Activated CD4-positive, alpha-beta memory T cell treated with anti-CD3 and anti-CD28 coated beads for 36 hours (primary cell): ENCODE data around the gene GHSR. TPM values are rescaled to one million over a fixed set of nuclear protein-coding genes. Genes with fewer than 3 reads are reported as not detected.

Source experiments
- CTCF ChIA-PET: fragments of 350-600 bp; sonication (Branson Sonifier 250); formaldehyde crosslinking; loops from one replicate; lab custom pipeline; 2021; ENCODE audit warnings: antibody characterized with exemption, inconsistent platforms; lab: Charles Lee
- POLR2A ChIA-PET: fragments of 350-600 bp; sonication (Branson Sonifier 250); formaldehyde crosslinking; loops from one replicate; lab custom pipeline; 2021; ENCODE audit warnings: antibody characterized with exemption; lab: Charles Lee
- DNase-seq: peaks from one replicate; pipeline ENCODE4 v3.0.0-alpha.2; 2020
- H3K27ac Mint-ChIP-seq: one replicate; pipeline ENCODE4 v1.8.0; 2021; ENCODE audit warnings: mixed read lengths
- H3K27me3 Mint-ChIP-seq: one replicate; pipeline ENCODE4 v1.8.0; 2021; ENCODE audit warnings: mixed read lengths
- H3K36me3 Mint-ChIP-seq: one replicate; pipeline ENCODE4 v1.8.0; 2021; ENCODE audit warnings: mixed read lengths
- H3K4me1 Mint-ChIP-seq: one replicate; pipeline ENCODE4 v1.8.0; 2021; ENCODE audit warnings: low read depth, mixed read lengths
- H3K4me3 Mint-ChIP-seq: one replicate; pipeline ENCODE4 v1.8.0; 2021; ENCODE audit warnings: mild to moderate bottlenecking, mixed read lengths
- H3K9me3 Mint-ChIP-seq: one replicate; pipeline ENCODE4 v1.8.0; 2021; ENCODE audit warnings: mixed read lengths
- intact Hi-C: fragments of 100-400 bp; cut with micrococcal nuclease; formaldehyde crosslinking; loops from one replicate; pipeline ENCODE4 v1.15.1; 2023
- total RNA-seq, 2 experiments: library from RNA; stranded (reverse); gene quantifications; one replicate each; pipeline ENCODE4 v1.2.3, GENCODE V29; 2021

GHSR gene
- total RNA-seq, 2 experiments from 2014 or later: not detected

- no peaks in the 10 kb centered on the region for H3K36me3 Mint-ChIP-seq
- no peaks in the 10 kb centered on the region for H3K9me3 Mint-ChIP-seq
- intact Hi-C loops: no loop called here
- CTCF ChIA-PET: no interaction called here
- no peak for DNase-seq
- no peak overlapping the region for H3K4me3 Mint-ChIP-seq
- POLR2A ChIA-PET: no interaction called here
- H3K4me1 Mint-ChIP-seq: no peaks in the 10 kb centered on the region
- peaks cover 10% of the 10 kb centered on the region for H3K27me3 Mint-ChIP-seq
- H3K27ac Mint-ChIP-seq: no peak overlapping the region
Measured at GRCh38 chr3:172411478-172411947, 36.7 kb downstream of the GHSR start.

GRCh38 chr3:172410702-172411477 is 37.4 kb downstream of the GHSR start:
- intact Hi-C loops: no loop called here
- Mint-ChIP-seq H3K27me3 (peaks cover 10% of the 10 kb centered on the region), H3K4me1 (no peaks in the 10 kb centered on the region), H3K9me3 (no peaks in the 10 kb centered on the region), H3K36me3 (no peaks in the 10 kb centered on the region), H3K27ac (no peak overlapping the region), H3K4me3 (no peak overlapping the region)
- DNase-seq: no peak
- POLR2A ChIA-PET: no interaction called here
- CTCF ChIA-PET: no interaction called here

GRCh38 chr3:172407872-172408271 is 40.4 kb downstream of the GHSR start:
- POLR2A ChIA-PET: no interaction called here
- Mint-ChIP-seq H3K27me3 (no peaks in the 10 kb centered on the region), H3K9me3 (no peaks in the 10 kb centered on the region), H3K27ac (no peak overlapping the region), H3K4me3 (no peak overlapping the region), H3K36me3 (no peaks in the 10 kb centered on the region), H3K4me1 (no peaks in the 10 kb centered on the region)
- intact Hi-C loops: no loop called here
- no peak for DNase-seq
- CTCF ChIA-PET: no interaction called here

- H3K9me3 Mint-ChIP-seq: no peaks in the 10 kb centered on the region
- no peak for DNase-seq
- intact Hi-C loops: no loop called here
- peaks cover 7% of the 10 kb centered on the region for H3K36me3 Mint-ChIP-seq
- no peaks in the 10 kb centered on the region for H3K27me3 Mint-ChIP-seq
- no peak overlapping the region for H3K4me3 Mint-ChIP-seq
- POLR2A ChIA-PET: no interaction called here
- H3K27ac Mint-ChIP-seq: no peak overlapping the region
- no peaks in the 10 kb centered on the region for H3K4me1 Mint-ChIP-seq
- CTCF ChIA-PET: interaction anchor here (1.0 kb wide), 1 partner anchor 190 kb away, joined by 3 read pairs; no protein-coding TSS in a partner anchor
Measured at GRCh38 chr3:172405914-172406313, 42.3 kb downstream of the GHSR start.

GRCh38 chr3:172404237-172404962 is 43.9 kb downstream of the GHSR start:
- no peak for DNase-seq
- ChIA-PET CTCF (no interaction called here), POLR2A (no interaction called here)
- Mint-ChIP-seq H3K36me3 (peaks cover 13% of the 10 kb centered on the region), H3K27ac (no peak overlapping the region), H3K4me1 (no peaks in the 10 kb centered on the region), H3K27me3 (no peaks in the 10 kb centered on the region), H3K9me3 (no peaks in the 10 kb centered on the region), H3K4me3 (no peak overlapping the region)
- intact Hi-C loops: no loop called here

- H3K36me3 Mint-ChIP-seq: peaks cover 15% of the 10 kb centered on the region
- H3K9me3 Mint-ChIP-seq: no peaks in the 10 kb centered on the region
- no peak for DNase-seq
- no peak overlapping the region for H3K4me3 Mint-ChIP-seq
- H3K4me1 Mint-ChIP-seq: no peaks in the 10 kb centered on the region
- ChIA-PET POLR2A (no interaction called here), CTCF (no interaction called here)
- no peak overlapping the region for H3K27ac Mint-ChIP-seq
- H3K27me3 Mint-ChIP-seq: no peaks in the 10 kb centered on the region
- intact Hi-C loops: no loop called here
Measured at GRCh38 chr3:172402892-172403643, 45.2 kb downstream of the GHSR start.

GRCh38 chr3:172402090-172402489 is 46.2 kb downstream of the GHSR start:
- Mint-ChIP-seq H3K27me3 (no peaks in the 10 kb centered on the region), H3K9me3 (no peaks in the 10 kb centered on the region), H3K36me3 (peaks cover 15% of the 10 kb centered on the region), H3K27ac (no peak overlapping the region), H3K4me1 (no peaks in the 10 kb centered on the region), H3K4me3 (no peak overlapping the region)
- DNase-seq: no peak
- ChIA-PET POLR2A (no interaction called here), CTCF (no interaction called here)
- intact Hi-C loops: no loop called here

- H3K4me3 Mint-ChIP-seq: no peak overlapping the region
- no peaks in the 10 kb centered on the region for H3K4me1 Mint-ChIP-seq
- intact Hi-C loops: no loop called here
- no peaks in the 10 kb centered on the region for H3K9me3 Mint-ChIP-seq
- POLR2A ChIA-PET: no interaction called here
- no peak for DNase-seq
- H3K27ac Mint-ChIP-seq: no peak overlapping the region
- no peaks in the 10 kb centered on the region for H3K27me3 Mint-ChIP-seq
- peaks cover 16% of the 10 kb centered on the region for H3K36me3 Mint-ChIP-seq
- CTCF ChIA-PET: interaction anchor here (0.6 kb wide), 1 partner anchor 240 kb away, joined by 3 read pairs; no protein-coding TSS in a partner anchor
Measured at GRCh38 chr3:172398484-172398883, 49.8 kb downstream of the GHSR start.

GRCh38 chr3:172397716-172398405 is 50.4 kb downstream of the GHSR start:
- H3K4me3 Mint-ChIP-seq: no peak overlapping the region
- intact Hi-C loops: no loop called here
- H3K4me1 Mint-ChIP-seq: no peaks in the 10 kb centered on the region
- peaks cover 19% of the 10 kb centered on the region for H3K36me3 Mint-ChIP-seq
- no peak overlapping the region for H3K27ac Mint-ChIP-seq
- ChIA-PET CTCF (interaction anchor here (0.6 kb wide), 1 partner anchor 240 kb away, joined by 3 read pairs; no protein-coding TSS in a partner anchor), POLR2A (no interaction called here)
- H3K27me3 Mint-ChIP-seq: no peaks in the 10 kb centered on the region
- DNase-seq: no peak
- H3K9me3 Mint-ChIP-seq: no peaks in the 10 kb centered on the region

- Mint-ChIP-seq H3K9me3 (no peaks in the 10 kb centered on the region), H3K36me3 (peaks cover 19% of the 10 kb centered on the region), H3K27me3 (no peaks in the 10 kb centered on the region), H3K4me1 (no peaks in the 10 kb centered on the region), H3K27ac (no peak overlapping the region), H3K4me3 (no peak overlapping the region)
- DNase-seq: no peak
- CTCF ChIA-PET: interaction anchor here (0.8 kb wide), 1 partner anchor 65 kb away, joined by 4 read pairs; no protein-coding TSS in a partner anchor
- intact Hi-C loops: no loop called here
- POLR2A ChIA-PET: no interaction called here
Measured at GRCh38 chr3:172396400-172396799, 51.9 kb downstream of the GHSR start.

- H3K36me3 Mint-ChIP-seq: peaks cover 10% of the 10 kb centered on the region
- H3K4me1 Mint-ChIP-seq: no peaks in the 10 kb centered on the region
- ChIA-PET POLR2A (no interaction called here), CTCF (no interaction called here)
- no peaks in the 10 kb centered on the region for H3K9me3 Mint-ChIP-seq
- intact Hi-C loops: no loop called here
- no peak overlapping the region for H3K27ac Mint-ChIP-seq
- DNase-seq: no peak
- H3K4me3 Mint-ChIP-seq: no peak overlapping the region
- H3K27me3 Mint-ChIP-seq: no peaks in the 10 kb centered on the region
Measured at GRCh38 chr3:172394692-172395091, 53.6 kb downstream of the GHSR start.
